Ovary (tissue), 9 donors: ENCODE data around the gene SGO2. TPM values are rescaled to one million over a fixed set of nuclear protein-coding genes. Genes with fewer than 3 reads are reported as not detected.
"Not testable (repeated sequence)": the region's sequence is repeated elsewhere in the genome, so short reads cannot be mapped to it uniquely, and the experiment has no call there.

Experiments used
- DNase-seq, 5 donors: peaks; one replicate each; pipeline ENCODE4 v3.0.0-alpha.2; 2019 to 2020
- H3K27ac ChIP-seq, 2 donors: fragments of 200-600 bp; one replicate each; pipeline versions ENCODE4 v1.5.1 to v1.8.0; 2019 to 2022
- H3K27me3 ChIP-seq: fragments of 200-600 bp; one replicate; pipeline ENCODE4 v1.8.0; 2022
- H3K36me3 ChIP-seq: fragments of 200-600 bp; sonication (generic); one replicate; pipeline ENCODE4 v1.5.1; 2019
- H3K4me1 ChIP-seq: one replicate; pipeline ENCODE4 v1.8.1; 2013; ENCODE audit warnings: mild to moderate bottlenecking, moderate library complexity; ENCODE audit not compliant: insufficient read depth
- H3K4me3 ChIP-seq: fragments of 200-600 bp; sonication (generic); one replicate; pipeline ENCODE4 v1.5.1; 2017
- H3K9me3 ChIP-seq, 2 donors: fragments of 200-600 bp in 1 of 2; sonication (generic) in 1 of 2; one replicate each; pipeline versions ENCODE4 v1.5.1 to v1.8.1; 2013 to 2019; ENCODE audit warnings: mild to moderate bottlenecking in 1 of 2, moderate library complexity in 1 of 2
- CTCF ChIP-seq, 3 donors: fragments of 450-650 bp in 2 of 3; fragments of 200-600 bp in 1 of 3; IDR thresholded peaks; one replicate each; pipeline versions ENCODE4 v1.5.1 to v1.8.0; 2016 to 2022; ENCODE audit warnings: antibody characterized with exemption in 3 of 3, mild to moderate bottlenecking in 1 of 3
- EP300 ChIP-seq: sonication (generic); formaldehyde crosslinking; IDR thresholded peaks from one replicate; pipeline ENCODE4 v1.6.1; 2017; ENCODE audit warnings: antibody characterized with exemption
- POLR2A ChIP-seq: fragments of 450-650 bp; IDR thresholded peaks from one replicate; pipeline ENCODE4 v1.6.1; 2017; ENCODE audit warnings: antibody characterized with exemption, mild to moderate bottlenecking, moderate library complexity
- WGBS, 3 donors: extraction: QIAGEN DNeasy Blood & Tissue Kit in 1 of 3; methylation state at CpG; one replicate each; pipeline versions ENCODE4 v1.1.5 to v1.1.7; 2013 to 2017; 5-methylcytosine and 5-hydroxymethylcytosine counted together
- intact Hi-C, 4 donors: fragments of 100-400 bp; cut with DNase I; formaldehyde crosslinking; loops; one replicate each; pipeline versions ENCODE4 v1.11.0 to v1.15.1; 2022 to 2023
- polyA plus RNA-seq, 2 donors: library from polyadenylated mRNA; stranded (reverse); fragments of 200-250 nt in 1 of 2; fragments of 350-450 nt in 1 of 2; fragmentation: Illumina TruSeq in 1 of 2; extraction: RNeasy Lipid Tissue Mini Kit (QIAGEN cat#74804) in 1 of 2; gene quantifications; one replicate each; pipeline ENCODE4 v1.2.3, GENCODE V29; 2013 to 2014
- total RNA-seq, 7 donors: library from RNA; depleted of rRNA in 2 of 7; stranded (reverse); fragments of >200 nt in 2 of 7; fragmentation: NEBNext Ultra II Directional in 3 of 7; extraction: Animal tissue kit (Norgen Biotek cat#: 25700) in 3 of 7; gene quantifications; one replicate each; pipeline versions ENCODE4 v1.1.0 to v1.2.4, GENCODE V29; 2016 to 2023
- donor health status: DM: no; HTN: no; CAD: no; lungs with moderate emphysema.
- donor health status: DM: no; HTN: no; CAD: no.
- donor health status: Bipolar disorder and iron deficiency.
- donor health status: DM: yes; HTN: yes; CAD: no.
- donor health status: DM: no; HTN: no; CAD: no.
- donor health status: DM: yes; HTN: yes; CAD: no.

The SGO2 gene
- total and polyA plus RNA-seq, 9 donors = 1.8 to 4.4 (median 2.7) TPM

DNA sequence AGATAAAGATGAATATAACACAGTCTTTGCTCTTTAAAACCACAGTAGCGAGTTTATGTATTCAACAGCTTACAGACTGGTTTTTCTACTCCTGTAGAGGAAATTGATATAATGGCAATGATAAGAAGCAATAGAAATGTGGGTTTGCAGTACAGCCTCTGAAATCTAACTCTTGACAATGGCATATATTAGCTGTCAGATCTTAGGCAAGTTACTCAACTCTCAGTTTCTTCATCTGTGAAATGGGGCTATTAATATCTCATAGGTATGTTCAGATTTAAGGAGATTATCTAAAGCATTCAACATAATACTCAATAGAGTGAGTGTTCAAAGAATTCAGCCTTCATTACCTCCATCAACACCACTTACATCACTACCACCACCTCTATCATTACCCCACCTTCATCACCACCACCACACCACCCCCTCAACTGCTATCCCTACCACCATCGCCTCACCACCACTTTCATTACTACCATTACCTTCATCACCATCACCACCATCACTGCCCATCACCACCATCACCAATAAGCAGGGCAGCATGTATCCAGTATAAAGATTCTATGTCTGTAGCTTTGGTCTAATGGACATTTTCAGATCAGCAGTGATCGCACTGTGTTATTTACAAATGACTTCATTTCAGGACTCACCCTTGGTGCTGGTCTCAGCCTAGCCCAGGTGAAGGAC lies 82.5 kb downstream of the SGO2 start:
- Histone ChIP-seq H3K27ac (no peak overlapping the region), H3K36me3 (no peaks in the 10 kb centered on the region), H3K4me3 (no peak overlapping the region), H3K9me3 (no peaks in the 10 kb centered on the region), H3K27me3 (no peaks in the 10 kb centered on the region), H3K4me1 (no peaks in the 10 kb centered on the region)
- 63 to 66% (median 64%) methylated on average over 3 of the region's 3 CpGs for WGBS, 3 donors
- TF ChIP-seq POLR2A (no peak), EP300 (no peak), CTCF (IDR thresholded peaks at IDR 0.05) (no peak)
- DNase-seq = no peak
- intact Hi-C loops = no loop called here

GRCh38 chr2:200609028-200609614 lies 83.1 kb downstream of the SGO2 start:
- TF ChIP-seq CTCF (IDR thresholded peaks at IDR 0.05) (no peak), EP300 (no peak), POLR2A (no peak)
- intact Hi-C loops = no loop called here
- Histone ChIP-seq H3K36me3 (no peaks in the 10 kb centered on the region), H3K4me3 (no peak overlapping the region), H3K27ac (no peak overlapping the region), H3K4me1 (no peaks in the 10 kb centered on the region), H3K9me3 (no peaks in the 10 kb centered on the region), H3K27me3 (no peaks in the 10 kb centered on the region)
- peak in 1 of 5 donors; percentile 37 for DNase-seq

DNA sequence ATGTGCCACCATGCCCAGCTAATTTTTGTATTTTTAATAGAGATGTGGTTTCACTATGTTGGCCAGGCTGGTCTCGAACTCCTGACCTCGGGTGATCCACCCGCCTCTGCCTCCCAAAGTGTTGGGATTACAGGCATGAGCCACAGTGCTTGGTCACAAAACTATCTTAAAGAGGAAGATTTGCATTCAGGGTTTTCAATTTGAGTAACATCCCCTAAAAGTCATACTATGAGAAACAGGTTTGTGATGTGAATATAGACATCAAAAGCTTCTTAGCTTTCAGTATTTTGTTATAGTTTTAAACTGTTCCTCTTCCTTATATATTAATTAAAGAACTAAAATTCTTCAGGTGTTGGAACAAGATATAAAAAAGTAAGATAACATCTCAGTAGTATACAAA lies 84.2 kb downstream of the SGO2 start:
- DNase-seq, intact Hi-C loops, H3K27me3 ChIP-seq, H3K4me3 ChIP-seq, H3K9me3 ChIP-seq, H3K36me3 ChIP-seq, H3K4me1 ChIP-seq, H3K27ac ChIP-seq: not testable (repeated sequence)
- WGBS, 3 donors = 83 to 92% (median 90%) methylated on average over 3 of the region's 3 CpGs

- no peak for TF ChIP-seq EP300
- no peak for TF ChIP-seq POLR2A
- no peak for TF ChIP-seq CTCF (IDR thresholded peaks at IDR 0.05)
- WGBS, 3 donors = 92 to 95% (median 95%) methylated on average over 4 of the region's 4 CpGs
- no peaks in the 10 kb centered on the region for H3K9me3 ChIP-seq
- peak in 1 of 5 donors; percentile 34 for DNase-seq
- intact Hi-C loops = no loop called here
- H3K27me3 ChIP-seq = no peaks in the 10 kb centered on the region
- H3K4me3 ChIP-seq = no peak overlapping the region
- peaks cover 10% of the 10 kb centered on the region for H3K4me1 ChIP-seq
- H3K27ac ChIP-seq = no peak overlapping the region
- H3K36me3 ChIP-seq = no peaks in the 10 kb centered on the region
Measured at GRCh38 chr2:200613692-200614091, 87.7 kb downstream of the SGO2 start.

GRCh38 chr2:200614249-200614648 lies 88.2 kb downstream of the SGO2 start:
- no peak for TF ChIP-seq CTCF (IDR thresholded peaks at IDR 0.05)
- TF ChIP-seq EP300 = no peak
- TF ChIP-seq POLR2A = no peak
- Histone ChIP-seq H3K27ac (no peak overlapping the region), H3K4me3 (no peak overlapping the region), H3K27me3 (no peaks in the 10 kb centered on the region), H3K36me3 (no peaks in the 10 kb centered on the region), H3K9me3 (no peaks in the 10 kb centered on the region), H3K4me1 (peaks cover 14% of the 10 kb centered on the region)
- WGBS, 3 donors = 85 to 89% (median 88%) methylated on average over 2 of the region's 2 CpGs
- intact Hi-C loops = no loop called here
- no peak for DNase-seq
